ENCODE data around the gene GGPS1.

DNA sequence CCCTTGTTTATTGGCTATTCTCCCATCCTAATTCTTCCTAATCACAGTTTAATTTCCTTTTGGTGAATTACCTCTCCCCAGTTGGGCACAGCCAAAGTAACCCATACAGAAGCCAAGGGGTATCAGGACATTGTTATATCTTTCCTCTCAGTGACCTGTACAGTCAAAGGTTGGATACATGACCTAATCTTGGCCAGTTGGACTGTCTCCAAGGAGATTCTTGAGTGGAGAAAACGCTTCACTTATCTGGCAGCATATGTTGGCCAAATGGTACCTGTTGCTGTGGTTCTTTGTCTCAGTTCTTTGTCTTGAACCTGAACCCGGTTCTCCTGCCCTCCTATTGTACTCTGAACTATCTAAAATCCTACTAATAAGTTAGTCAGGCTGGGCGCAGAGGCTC is 23.5 kb downstream of the GGPS1 start:
- TF ChIP-seq, protein P1, sequence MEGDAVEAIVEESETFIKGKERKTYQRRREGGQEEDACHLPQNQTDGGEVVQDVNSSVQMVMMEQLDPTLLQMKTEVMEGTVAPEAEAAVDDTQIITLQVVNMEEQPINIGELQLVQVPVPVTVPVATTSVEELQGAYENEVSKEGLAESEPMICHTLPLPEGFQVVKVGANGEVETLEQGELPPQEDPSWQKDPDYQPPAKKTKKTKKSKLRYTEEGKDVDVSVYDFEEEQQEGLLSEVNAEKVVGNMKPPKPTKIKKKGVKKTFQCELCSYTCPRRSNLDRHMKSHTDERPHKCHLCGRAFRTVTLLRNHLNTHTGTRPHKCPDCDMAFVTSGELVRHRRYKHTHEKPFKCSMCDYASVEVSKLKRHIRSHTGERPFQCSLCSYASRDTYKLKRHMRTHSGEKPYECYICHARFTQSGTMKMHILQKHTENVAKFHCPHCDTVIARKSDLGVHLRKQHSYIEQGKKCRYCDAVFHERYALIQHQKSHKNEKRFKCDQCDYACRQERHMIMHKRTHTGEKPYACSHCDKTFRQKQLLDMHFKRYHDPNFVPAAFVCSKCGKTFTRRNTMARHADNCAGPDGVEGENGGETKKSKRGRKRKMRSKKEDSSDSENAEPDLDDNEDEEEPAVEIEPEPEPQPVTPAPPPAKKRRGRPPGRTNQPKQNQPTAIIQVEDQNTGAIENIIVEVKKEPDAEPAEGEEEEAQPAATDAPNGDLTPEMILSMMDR (IDR thresholded peaks at IDR 0.05), result no peak
- TF ChIP-seq POLR2A (IDR thresholded peaks at IDR 0.05) (no peak), POLR2AphosphoS5 (IDR thresholded peaks at IDR 0.05) (no peak)
